IMR-90 (cell line): ENCODE data around the gene SPINDOC. TPM values are rescaled to one million over a fixed set of nuclear protein-coding genes. Genes with fewer than 3 reads are reported as not detected.
A peak's percentile ranks its signal among the peaks of the same experiment; 100 is the strongest.

Experiments used
- ATAC-seq: fragments of 200-7000 bp; cut with Tn5 transposase; 2 replicates; pipeline ENCODE4 v1.9.1; 2020; ENCODE audit warnings: low read depth, mild to moderate bottlenecking, moderate library complexity
- BruUV-seq: library from RNA; stranded (reverse); fragments of 400-500 nt; replicated peaks from 2 replicates; lab custom pipeline; 2021; lab: Mats Ljungman, UMichigan
- CTCF ChIA-PET: fragments of 300-600 bp; formaldehyde crosslinking; extraction: SDS; loops from one replicate; lab custom pipeline; 2021; ENCODE audit warnings: antibody characterized with exemption; lab: Yijun Ruan, JAX
- POLR2A ChIA-PET: fragments of 300-600 bp; sonication (Branson Sonifier 250); formaldehyde crosslinking; loops from one replicate; lab custom pipeline; 2022; ENCODE audit warnings: antibody characterized with exemption; ENCODE audit not compliant: unreplicated experiment; lab: Charles Lee
- DNase-seq: peaks from one replicate; pipeline ENCODE4 v3.0.0; 2013
- H2AFZ ChIP-seq: replicated peaks from 2 replicates; pipeline ENCODE3; 2013; ENCODE audit warnings: low read length, mild to moderate bottlenecking; ENCODE audit not compliant: poor library complexity
- H2AK5ac ChIP-seq: 2 replicates; pipeline ENCODE4 v1.6.1; 2013; ENCODE audit warnings: low read depth, low read length, inconsistent platforms
- H2AK9ac ChIP-seq: replicated peaks from 2 replicates; pipeline ENCODE3; 2013; ENCODE audit warnings: mild to moderate bottlenecking, low read depth, low read length, moderate library complexity; ENCODE audit not compliant: poor library complexity
- H2BK120ac ChIP-seq: 2 replicates; pipeline ENCODE4 v1.6.1; 2013; ENCODE audit warnings: low read depth, low read length, inconsistent platforms
- H2BK15ac ChIP-seq: 3 replicates; pipeline ENCODE4 v1.6.1; 2013; ENCODE audit warnings: low read depth, low read length, inconsistent platforms
- H2BK20ac ChIP-seq: 2 replicates; pipeline ENCODE4 v1.6.1; 2013; ENCODE audit warnings: low read depth, mild to moderate bottlenecking, inconsistent platforms, low read length, moderate library complexity
- H2BK5ac ChIP-seq: 2 replicates; pipeline ENCODE4 v1.6.1; 2013; ENCODE audit warnings: mild to moderate bottlenecking, low read depth, low read length, inconsistent platforms; ENCODE audit not compliant: poor library complexity, severe bottlenecking
- H3K14ac ChIP-seq: replicated peaks from 2 replicates; pipeline ENCODE4 v1.6.1; 2013; ENCODE audit warnings: low read depth, low read length, inconsistent platforms
- H3K18ac ChIP-seq: 2 replicates; pipeline ENCODE4 v1.6.1; 2013; ENCODE audit warnings: low read depth, low read length, control low read depth
- H3K23ac ChIP-seq: 2 replicates; pipeline ENCODE4 v1.6.1; 2013; ENCODE audit warnings: low read depth, low read length, inconsistent platforms
- H3K27ac ChIP-seq: 2 replicates; pipeline ENCODE4 v1.5.1; 2013; ENCODE audit warnings: mild to moderate bottlenecking, control low read depth, low read length; ENCODE audit not compliant: insufficient read depth
- H3K27me3 ChIP-seq: 2 replicates; pipeline ENCODE4 v1.6.1; 2013; ENCODE audit warnings: low read length; ENCODE audit not compliant: control insufficient read depth, insufficient read depth
- H3K36me3 ChIP-seq: 2 replicates; pipeline ENCODE4 v1.6.1; 2013; ENCODE audit warnings: low read length, mixed read lengths; ENCODE audit not compliant: control insufficient read depth, insufficient read depth
- H3K4ac ChIP-seq: 2 replicates; pipeline ENCODE4 v1.6.1; 2013; ENCODE audit warnings: low read depth, low read length, inconsistent platforms
- H3K4me1 ChIP-seq: 2 replicates; pipeline ENCODE4 v1.6.1; 2013; ENCODE audit warnings: low read length, mixed read lengths; ENCODE audit not compliant: control insufficient read depth, insufficient read depth
- H3K4me2 ChIP-seq: 2 replicates; pipeline ENCODE4 v1.6.1; 2013; ENCODE audit warnings: low read depth, mild to moderate bottlenecking, control low read depth, low read length, moderate library complexity
- H3K4me3 ChIP-seq: 2 replicates; pipeline ENCODE4 v1.5.1; 2013; ENCODE audit warnings: low read depth, mild to moderate bottlenecking, control low read depth, low read length, moderate library complexity; ENCODE audit not compliant: insufficient read depth
- H3K56ac ChIP-seq: 2 replicates; pipeline ENCODE4 v1.6.1; 2013; ENCODE audit warnings: low read length, inconsistent platforms; ENCODE audit not compliant: insufficient read depth; ENCODE audit errors: extremely low read depth
- H3K79me1 ChIP-seq, 2 experiments: 2 replicates each; pipeline ENCODE4 v1.6.1; 2013; ENCODE audit warnings: low read length in 2 of 2, inconsistent platforms in 1 of 2, low read depth in 1 of 2
- H3K9ac ChIP-seq: 2 replicates; pipeline ENCODE4 v1.6.1; 2013; ENCODE audit warnings: low read depth, low read length, control low read depth
- H3K9me1 ChIP-seq: 2 replicates; pipeline ENCODE4 v1.6.1; 2013; ENCODE audit warnings: low read length, inconsistent platforms; ENCODE audit not compliant: insufficient read depth
- H3K9me3 ChIP-seq: 2 replicates; pipeline ENCODE4 v1.6.1; 2013; ENCODE audit warnings: low read length; ENCODE audit not compliant: control insufficient read depth, insufficient read depth
- H4K20me1 ChIP-seq: 2 replicates; pipeline ENCODE4 v1.6.1; 2013; ENCODE audit warnings: low read length, inconsistent platforms; ENCODE audit not compliant: insufficient read depth
- H4K5ac ChIP-seq: 2 replicates; pipeline ENCODE4 v1.6.1; 2013; ENCODE audit warnings: mild to moderate bottlenecking, low read depth, low read length, control low read depth
- H4K8ac ChIP-seq, 2 experiments: 2 replicates each; pipeline ENCODE4 v1.6.1; 2013; ENCODE audit warnings: low read depth in 2 of 2, low read length in 2 of 2, control low read depth in 1 of 2, inconsistent platforms in 1 of 2
- H4K91ac ChIP-seq: 2 replicates; pipeline ENCODE4 v1.6.1; 2013; ENCODE audit warnings: low read depth, low read length, inconsistent platforms; ENCODE audit not compliant: insufficient read depth
- BHLHE40 ChIP-seq: fragments of 150-350 bp; IDR thresholded peaks from 2 replicates; pipeline ENCODE4 v1.6.1; 2016; ENCODE audit warnings: mild to moderate bottlenecking, low read depth, low read length
- CEBPB ChIP-seq: IDR thresholded peaks from 2 replicates; pipeline ENCODE4 v1.6.1; 2012; ENCODE audit warnings: low read depth, low read length, improper control_type of control experiment
- CHD1 ChIP-seq: IDR thresholded peaks from 2 replicates; pipeline ENCODE4 v1.6.1; 2012; ENCODE audit warnings: low read depth, low read length, improper control_type of control experiment
- CTCF ChIP-seq: conservative IDR thresholded peaks from 2 replicates; pipeline ENCODE4 v1.5.1; 2012; ENCODE audit warnings: mild to moderate bottlenecking, low read depth, low read length, improper control_type of control experiment
- ELK1 ChIP-seq: fragments of 150-350 bp; IDR thresholded peaks from 2 replicates; pipeline ENCODE4 v1.6.1; 2016; ENCODE audit warnings: low read depth, mild to moderate bottlenecking, low read length, moderate library complexity, borderline replicate concordance
- MAFK ChIP-seq: IDR thresholded peaks from 2 replicates; pipeline ENCODE4 v1.6.1; 2012; ENCODE audit warnings: low read depth, low read length, improper control_type of control experiment
- MAZ ChIP-seq: IDR thresholded peaks from 2 replicates; pipeline ENCODE4 v1.6.1; 2012; ENCODE audit warnings: low read depth, mild to moderate bottlenecking, low read length, improper control_type of control experiment, moderate library complexity, borderline replicate concordance
- MXI1 ChIP-seq: IDR thresholded peaks from 2 replicates; pipeline ENCODE4 v1.6.1; 2012; ENCODE audit warnings: low read depth, mild to moderate bottlenecking, low read length, moderate library complexity, borderline replicate concordance
- NFE2L2 ChIP-seq: fragments of 150-350 bp; IDR thresholded peaks from 2 replicates; pipeline ENCODE4 v1.6.1; 2016; ENCODE audit warnings: low read depth, mild to moderate bottlenecking, low read length
- POLR2A ChIP-seq: IDR thresholded peaks from 2 replicates; pipeline ENCODE4 v1.6.1; 2012; ENCODE audit warnings: mild to moderate bottlenecking, low read depth, low read length
- RAD21 ChIP-seq: IDR thresholded peaks from 2 replicates; pipeline ENCODE4 v1.6.1; 2012; ENCODE audit warnings: low read length, improper control_type of control experiment
- RCOR1 ChIP-seq: IDR thresholded peaks from 2 replicates; pipeline ENCODE4 v1.6.1; 2012; ENCODE audit warnings: mild to moderate bottlenecking, low read length, improper control_type of control experiment; ENCODE audit not compliant: insufficient replicate concordance
- RFX5 ChIP-seq: IDR thresholded peaks from 2 replicates; pipeline ENCODE4 v1.8.0; 2012; ENCODE audit warnings: low read depth, mild to moderate bottlenecking, low read length, moderate library complexity
- SMC3 ChIP-seq: fragments of 150-350 bp; IDR thresholded peaks from 2 replicates; pipeline ENCODE4 v1.6.1; 2016; ENCODE audit warnings: low read depth, mild to moderate bottlenecking, antibody characterized with exemption, low read length, moderate library complexity
- USF2 ChIP-seq: fragments of 150-350 bp; IDR thresholded peaks from 2 replicates; pipeline ENCODE4 v1.6.1; 2017; ENCODE audit warnings: mild to moderate bottlenecking, antibody characterized with exemption, low read length, low read depth
- WGBS, 2 experiments: methylation state at CpG; one replicate each; pipeline versions ENCODE4 v1.1.5 to v1.1.7; 2013; ENCODE audit warnings: missing lambda C conversion rate in 2 of 2; ENCODE audit not compliant: insufficient read length in 1 of 2; ENCODE audit errors: extremely low coverage in 2 of 2; 5-methylcytosine and 5-hydroxymethylcytosine counted together
- dilution Hi-C: fragments of 300-500 bp; cut with HindIII; formaldehyde crosslinking; loops from one replicate; pipeline ENCODE4 v1.14.3; 2018; ENCODE audit warnings: low sequenced_read_pairs; ENCODE audit not compliant: unreplicated experiment
- in situ Hi-C: fragments of 300-500 bp; cut with MboI; formaldehyde crosslinking; loops from 3 replicates; pipeline ENCODE4 v1.14.3; 2019; ENCODE audit warnings: low sequenced_read_pairs, inconsistent platforms, mixed read lengths
- intact Hi-C: fragments of 100-400 bp; cut with micrococcal nuclease; formaldehyde crosslinking; loops from 2 replicates; pipeline ENCODE4 v1.10.0; 2022
- polyA plus RNA-seq, 3 experiments: library from polyadenylated mRNA; depleted of rRNA; stranded (reverse); fragments of >200 nt; gene quantifications; 2 replicates each; pipeline ENCODE4 v1.2.3, GENCODE V29; 2012; ENCODE audit warnings: low replicate concordance in 1 of 3
- total RNA-seq: library from RNA; depleted of rRNA; stranded (reverse); fragments of >200 nt; gene quantifications from 2 replicates; pipeline ENCODE4 v1.2.3, GENCODE V29; 2012

SPINDOC gene
- total and polyA plus RNA-seq, 2 of the 4 experiments (the other 2 are of a cell fraction), result 10.0 to 29.9 TPM

GRCh38 chr11:63837027-63837688 lies 23.9 kb downstream of the SPINDOC start:
- H3K9ac ChIP-seq, result no peak overlapping the region
- H3K27ac ChIP-seq, result no peak overlapping the region
- WGBS, 2 experiments, result no CpG with 5 or more reads among the region's 5 CpGs
- DNase-seq (peak; percentile 69), ATAC-seq (no peak)
- peak overlapping the region; percentile 77 for H2AFZ ChIP-seq
- dilution Hi-C loops, result no loop called here
- H3K18ac ChIP-seq, result no peak overlapping the region
- BruUV-seq, result no TSS peak
- no peak overlapping the region for H2BK5ac ChIP-seq
- no peak overlapping the region for H4K8ac ChIP-seq
- no peaks in the 10 kb centered on the region for H3K36me3 ChIP-seq
- no peak overlapping the region for H3K56ac ChIP-seq
- H3K9me3 ChIP-seq, result no peaks in the 10 kb centered on the region
- H3K4me2 ChIP-seq, result no peak overlapping the region
- peaks cover 11% of the 10 kb centered on the region for H3K4me1 ChIP-seq
- H2AK9ac ChIP-seq, result peak overlapping the region; percentile 80
- H4K91ac ChIP-seq, result no peak overlapping the region
- H3K27me3 ChIP-seq, result no peaks in the 10 kb centered on the region
- H2BK15ac ChIP-seq, result no peak overlapping the region; the same call in 2 of the 3 replicates
- H3K4ac ChIP-seq, result no peak overlapping the region
- ChIA-PET CTCF (interaction anchor here (0.6 to 3.7 kb wide), 6 partner anchors 9 to 122 kb away, joined by 3 to 21 read pairs (median 4); no protein-coding TSS in a partner anchor), POLR2A (no interaction called here)
- no peak overlapping the region for H4K5ac ChIP-seq
- in situ Hi-C loops, result loop anchor here (5.0 kb wide), 2 partner anchors 110 to 310 kb away; no protein-coding TSS in a partner anchor
- peak overlapping the region; percentile 72; the same call in 1 of the 2 replicates for H2AK5ac ChIP-seq
- H3K79me1 ChIP-seq, result peaks cover 0 to 29% of the 10 kb centered on the region in 2 experiments; a peak in 3 of 4 replicates
- peaks cover 28% of the 10 kb centered on the region for H4K20me1 ChIP-seq
- intact Hi-C loops, result loop anchor here (1.0 kb wide), 3 partner anchors 69 to 311 kb away; no protein-coding TSS in a partner anchor
- no peak overlapping the region for H2BK120ac ChIP-seq
- H3K14ac ChIP-seq, result no peak overlapping the region
- H3K4me3 ChIP-seq, result no peak overlapping the region
- no peak overlapping the region for H3K23ac ChIP-seq
- peaks cover 14% of the 10 kb centered on the region for H3K9me1 ChIP-seq
- H2BK20ac ChIP-seq, result no peak overlapping the region
- TF ChIP-seq CHD1, result no peak
- TF ChIP-seq MAFK, result no peak
- TF ChIP-seq BHLHE40, result no peak
- peak; percentile 91 for TF ChIP-seq SMC3
- peak; percentile 92 for TF ChIP-seq CTCF
- no peak for TF ChIP-seq POLR2A
- no peak for TF ChIP-seq ELK1
- TF ChIP-seq RFX5, result no peak
- TF ChIP-seq RAD21, result peak; percentile 92
- TF ChIP-seq NFE2L2, result no peak
- peak; percentile 62; the same call in 1 of the 2 replicates for TF ChIP-seq MAZ
- no peak for TF ChIP-seq CEBPB
- TF ChIP-seq MXI1, result no peak
- TF ChIP-seq RCOR1, result no peak
- TF ChIP-seq USF2, result no peak
